ENCODE data around the gene NECAB2.

DNA sequence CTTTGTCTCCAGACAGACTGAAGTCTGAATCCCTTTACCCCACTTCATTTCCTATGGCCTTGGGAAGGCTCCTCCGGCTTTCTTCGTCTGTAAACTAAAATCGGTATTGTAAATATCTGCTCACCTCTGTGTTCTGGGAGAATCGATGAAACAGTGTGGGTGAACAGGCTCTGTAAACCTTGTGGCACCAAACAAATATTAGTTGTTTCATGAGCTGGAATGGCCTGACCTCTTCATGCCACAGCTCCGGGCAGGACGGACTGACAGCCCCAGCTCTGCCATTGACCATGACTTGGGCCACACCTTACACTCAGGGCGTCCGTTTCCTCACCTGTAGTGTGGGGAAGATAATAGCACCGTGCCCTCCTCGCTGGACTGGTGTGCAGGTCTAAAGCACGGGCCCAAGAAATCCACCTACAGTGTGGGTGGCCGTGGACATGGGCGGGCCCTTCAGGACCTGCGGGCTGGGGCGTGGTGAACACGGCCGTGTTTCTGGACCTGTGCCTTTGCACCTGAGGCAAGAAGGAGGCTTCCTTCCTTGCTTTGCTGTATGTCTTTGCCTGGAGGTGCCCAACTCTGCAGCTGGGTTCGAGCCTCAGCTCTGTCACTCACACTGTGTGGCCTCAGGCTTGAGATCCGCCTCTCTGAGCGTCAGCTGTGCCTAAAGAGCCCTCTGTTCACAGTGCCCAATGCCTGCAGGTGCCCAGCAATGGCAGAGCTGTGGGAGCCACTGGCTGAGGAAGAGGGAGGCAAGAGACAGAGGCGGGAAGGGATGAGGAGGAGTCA is 21.1 kb upstream of the NECAB2 start:
- TF ChIP-seq, protein P1, sequence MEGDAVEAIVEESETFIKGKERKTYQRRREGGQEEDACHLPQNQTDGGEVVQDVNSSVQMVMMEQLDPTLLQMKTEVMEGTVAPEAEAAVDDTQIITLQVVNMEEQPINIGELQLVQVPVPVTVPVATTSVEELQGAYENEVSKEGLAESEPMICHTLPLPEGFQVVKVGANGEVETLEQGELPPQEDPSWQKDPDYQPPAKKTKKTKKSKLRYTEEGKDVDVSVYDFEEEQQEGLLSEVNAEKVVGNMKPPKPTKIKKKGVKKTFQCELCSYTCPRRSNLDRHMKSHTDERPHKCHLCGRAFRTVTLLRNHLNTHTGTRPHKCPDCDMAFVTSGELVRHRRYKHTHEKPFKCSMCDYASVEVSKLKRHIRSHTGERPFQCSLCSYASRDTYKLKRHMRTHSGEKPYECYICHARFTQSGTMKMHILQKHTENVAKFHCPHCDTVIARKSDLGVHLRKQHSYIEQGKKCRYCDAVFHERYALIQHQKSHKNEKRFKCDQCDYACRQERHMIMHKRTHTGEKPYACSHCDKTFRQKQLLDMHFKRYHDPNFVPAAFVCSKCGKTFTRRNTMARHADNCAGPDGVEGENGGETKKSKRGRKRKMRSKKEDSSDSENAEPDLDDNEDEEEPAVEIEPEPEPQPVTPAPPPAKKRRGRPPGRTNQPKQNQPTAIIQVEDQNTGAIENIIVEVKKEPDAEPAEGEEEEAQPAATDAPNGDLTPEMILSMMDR (IDR thresholded peaks at IDR 0.05; ENCODE audit: insufficient read depth, low read depth, low read length) = no peak
- TF ChIP-seq EZH2 (IDR thresholded peaks at IDR 0.05; ENCODE audit: insufficient read depth, low read length) = no peak
